Frontal cortex (tissue), 4 donors: ENCODE data around the gene MT1F. TPM values are rescaled to one million over a fixed set of nuclear protein-coding genes. Genes with fewer than 3 reads are reported as not detected.

ENCODE experiments used
- DNase-seq, 2 donors: peaks; one replicate each; pipeline ENCODE4 v3.0.0; 2012; ENCODE audit warnings: low spot score in 2 of 2
- FAIRE-seq: peaks from 2 replicates; lab custom pipeline; 2012; peaks lifted over from hg19 to GRCh38; lab: Jason Lieb, UNC
- total RNA-seq: library from RNA; depleted of rRNA; stranded (reverse); fragments of >200 nt; gene quantifications from one replicate; pipeline ENCODE4 v1.2.3, GENCODE V29; 2014
- donor health status: control.
- donor health status: control.
- donor health status: control.

Gene MT1F
- total RNA-seq, 1 donor from 2014 or later = 1.2 TPM

GRCh38 chr16:56625140-56625942 lies 32.4 kb upstream of the MT1F start, which contains the start of gene MT1E:
Gene MT1E (plus strand): TSS chr16:56625781. CDS start chr16:56625852, 71 bp downstream.
- FAIRE-seq = no peak
- peak in 1 of 2 donors; percentile 67 for DNase-seq

- DNase-seq (no peak), FAIRE-seq (no peak)
These were observed 31.7 kb upstream of the MT1F start for GRCh38 chr16:56625943-56626654.

- DNase-seq (no peak), FAIRE-seq (no peak)
These were observed 31.1 kb upstream of the MT1F start for GRCh38 chr16:56626685-56627084.

- FAIRE-seq (no peak), DNase-seq (no peak)
These were observed 29.0 kb upstream of the MT1F start for GRCh38 chr16:56628486-56629350.

GRCh38 chr16:56629531-56629930 lies 28.2 kb upstream of the MT1F start:
- no peak for DNase-seq
- no peak for FAIRE-seq

- DNase-seq (no peak), FAIRE-seq (no peak)
These were observed 27.6 kb upstream of the MT1F start for GRCh38 chr16:56630134-56630533.

GRCh38 chr16:56631197-56631596 lies 26.6 kb upstream of the MT1F start:
- FAIRE-seq (no peak), DNase-seq (no peak)

- DNase-seq (no peak), FAIRE-seq (no peak)
These were observed 26.0 kb upstream of the MT1F start for GRCh38 chr16:56631832-56632155.

- FAIRE-seq = no peak
These were observed 25.5 kb upstream of the MT1F start, which contains the start of gene MT1M for GRCh38 chr16:56632156-56632847. Gene MT1M (plus strand): TSS chr16:56632659. CDS start chr16:56632732, 73 bp downstream.

GRCh38 chr16:56632848-56633365 lies 24.9 kb upstream of the MT1F start:
- FAIRE-seq = no peak
- DNase-seq = no peak

More at GRCh38 chr16:56632156-56632847, 25.5 kb upstream of the MT1F start, which contains the start of gene MT1M:
- peak; percentile 59 to 65 for DNase-seq

- no peak for DNase-seq
- FAIRE-seq = no peak
These were observed 24.2 kb upstream of the MT1F start for GRCh38 chr16:56633535-56633934.

GRCh38 chr16:56634715-56635440 lies 22.9 kb upstream of the MT1F start:
- FAIRE-seq = no peak
- DNase-seq = no peak

- DNase-seq (no peak), FAIRE-seq (no peak)
These were observed 22.3 kb upstream of the MT1F start for GRCh38 chr16:56635441-56635967.

- FAIRE-seq (no peak), DNase-seq (no peak)
These were observed 20.9 kb upstream of the MT1F start for GRCh38 chr16:56636616-56637413.

GRCh38 chr16:56637814-56638750 lies 19.7 kb upstream of the MT1F start, which contains the start of gene MT1A:
Gene MT1A (plus strand): TSS chr16:56638666. CDS start chr16:56638739, 73 bp downstream.
- peak; percentile 54 to 71 for DNase-seq
- no peak for FAIRE-seq

- FAIRE-seq (no peak), DNase-seq (no peak)
These were observed 18.7 kb upstream of the MT1F start for GRCh38 chr16:56639045-56639444.
